Globus pallidus (tissue), 1 donor: Measurements from ENCODE around the gene YIPF4.
A peak's percentile ranks its signal among the peaks of the same experiment; 100 is the strongest.
"Not testable (repeated sequence)": the region's sequence is repeated elsewhere in the genome, so short reads cannot be mapped to it uniquely, and the experiment has no call there.

ENCODE experiments used
- DNase-seq: peaks from one replicate; pipeline ENCODE4 v3.0.0-alpha.2; 2015; ENCODE audit warnings: low spot score

The YIPF4 gene

GRCh38 chr2:32289165-32289999 is 11.7 kb downstream of the YIPF4 start:
- no peak for DNase-seq

GRCh38 chr2:32290000-32290339 is 12.3 kb downstream of the YIPF4 start:
- DNase-seq = no peak

- no peak for DNase-seq
Measured at GRCh38 chr2:32291746-32292145, 14.0 kb downstream of the YIPF4 start.

DNA sequence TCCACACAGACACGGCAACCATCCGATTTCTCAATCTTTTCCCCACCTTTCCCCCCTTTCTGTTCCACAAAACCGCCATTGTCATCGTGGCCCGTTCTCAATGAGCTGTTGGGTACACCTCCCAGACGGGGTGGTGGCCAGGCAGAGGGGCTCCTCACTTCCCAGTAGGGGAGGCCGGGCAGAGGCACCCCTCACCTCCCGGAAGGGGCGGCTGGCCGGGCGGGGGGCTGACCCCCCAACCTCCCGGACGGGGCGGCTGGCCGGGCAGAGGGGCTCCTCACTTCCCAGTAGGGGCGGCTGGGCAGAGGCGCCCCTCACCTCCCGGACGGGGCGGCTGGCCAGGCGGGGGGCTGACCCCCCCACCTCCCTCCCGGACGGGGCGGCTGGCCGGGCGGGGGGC is 15.8 kb downstream of the YIPF4 start:
- DNase-seq = not testable (repeated sequence)

- DNase-seq = not testable (repeated sequence)
Measured at GRCh38 chr2:32293966-32294562, 16.4 kb downstream of the YIPF4 start.

DNA sequence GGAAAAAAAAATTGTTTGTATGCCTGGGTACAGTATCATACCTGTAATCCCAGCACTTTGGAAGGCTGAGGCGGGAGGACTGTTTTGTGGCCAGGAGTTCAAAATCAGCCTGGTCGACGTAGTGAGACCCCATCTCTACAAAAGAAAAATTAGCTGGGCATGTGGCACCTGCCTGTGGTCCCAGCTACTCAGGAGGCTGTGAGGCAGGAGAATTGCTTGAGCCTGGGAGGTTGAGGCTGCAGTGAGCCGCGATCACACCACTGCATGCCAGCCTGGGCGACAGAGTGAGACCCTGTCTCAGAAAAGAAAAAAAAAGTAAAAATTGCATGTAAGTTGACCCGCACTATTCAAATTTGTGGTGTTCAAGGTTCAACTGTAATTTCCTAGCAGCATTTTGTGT is 32.9 kb downstream of the YIPF4 start:
- no peak for DNase-seq

GRCh38 chr2:32314886-32315285 is 37.2 kb downstream of the YIPF4 start:
- no peak for DNase-seq

DNA sequence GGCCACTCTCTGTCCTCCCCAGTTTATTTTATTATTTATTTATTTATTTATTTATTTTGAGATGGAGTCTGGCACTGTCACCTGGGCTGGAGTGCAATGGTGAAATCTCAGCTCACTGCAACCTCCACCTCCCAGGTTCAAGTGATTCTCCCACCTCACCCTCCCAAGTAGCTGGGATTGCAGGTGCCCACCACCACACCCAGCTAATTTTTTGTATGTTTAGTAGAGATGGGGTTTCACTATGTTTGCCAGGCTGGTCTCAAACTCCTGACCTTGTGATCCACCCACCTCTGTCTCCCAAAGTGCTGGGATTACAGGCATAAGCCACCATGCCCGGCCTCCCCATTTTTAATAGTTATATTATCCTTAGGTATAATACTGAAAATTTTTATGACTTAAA is 51.0 kb downstream of the YIPF4 start:
- not testable (repeated sequence) for DNase-seq

GRCh38 chr2:32329180-32329980 is 51.7 kb downstream of the YIPF4 start:
- not testable (repeated sequence) for DNase-seq

DNA sequence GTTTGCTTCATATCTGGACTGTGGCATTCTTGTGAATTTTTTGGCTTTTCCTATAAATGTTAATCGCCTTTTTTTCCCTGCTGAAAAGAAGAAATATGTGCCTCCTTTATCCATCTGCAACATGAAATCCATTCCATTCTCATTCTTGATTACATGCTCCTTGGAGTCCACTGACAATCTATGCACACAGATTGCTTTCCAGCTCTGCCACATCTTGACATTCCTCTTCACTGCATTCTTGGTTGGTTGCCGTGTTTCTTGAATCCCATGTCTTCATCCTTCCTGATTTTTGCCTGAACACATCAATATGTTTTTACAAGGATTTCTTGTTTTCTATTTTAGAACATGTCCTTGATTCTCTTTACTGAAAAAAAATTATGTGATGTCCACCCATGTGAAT is 52.4 kb downstream of the YIPF4 start:
- DNase-seq = no peak

DNA sequence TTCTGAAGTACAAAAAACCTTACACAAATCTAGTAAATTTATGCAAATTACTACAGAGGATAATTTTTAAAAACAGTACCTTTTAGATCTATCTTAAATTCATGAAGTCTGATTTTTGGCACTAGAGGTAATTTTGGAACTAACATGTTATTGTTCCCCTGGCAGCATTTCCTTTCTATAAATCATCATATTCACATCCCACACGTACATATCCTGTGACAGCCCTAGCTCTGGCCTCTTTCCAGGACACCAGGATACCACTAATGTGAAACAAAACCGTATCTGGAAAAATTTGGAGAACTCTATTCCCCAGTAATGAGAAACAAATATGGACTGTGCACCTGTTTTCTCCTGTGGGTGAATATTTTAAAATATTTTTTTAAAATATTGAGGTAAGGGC is 65.1 kb downstream of the YIPF4 start:
- no peak for DNase-seq

DNA sequence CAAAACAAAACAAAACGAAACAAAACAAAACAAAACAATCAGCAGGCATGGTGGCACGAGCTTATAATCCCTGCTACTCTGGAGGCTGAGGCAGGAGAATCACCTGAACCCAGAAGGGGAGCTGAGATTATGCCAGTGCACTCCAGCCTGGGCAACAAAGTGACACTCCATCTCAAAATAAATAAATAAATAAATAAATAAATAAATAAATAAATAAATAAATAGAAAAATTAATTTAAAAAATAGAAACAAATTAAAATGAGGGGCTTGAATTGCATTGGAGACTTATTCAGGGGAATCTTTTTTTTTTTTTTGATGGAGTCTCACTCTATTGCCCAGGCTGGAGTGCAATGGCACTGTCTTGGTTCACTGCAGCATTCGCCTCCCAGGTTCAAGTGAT is 73.1 kb downstream of the YIPF4 start:
- not testable (repeated sequence) for DNase-seq

GRCh38 chr2:32355976-32356680 is 78.4 kb downstream of the YIPF4 start:
- DNase-seq = no peak

DNA sequence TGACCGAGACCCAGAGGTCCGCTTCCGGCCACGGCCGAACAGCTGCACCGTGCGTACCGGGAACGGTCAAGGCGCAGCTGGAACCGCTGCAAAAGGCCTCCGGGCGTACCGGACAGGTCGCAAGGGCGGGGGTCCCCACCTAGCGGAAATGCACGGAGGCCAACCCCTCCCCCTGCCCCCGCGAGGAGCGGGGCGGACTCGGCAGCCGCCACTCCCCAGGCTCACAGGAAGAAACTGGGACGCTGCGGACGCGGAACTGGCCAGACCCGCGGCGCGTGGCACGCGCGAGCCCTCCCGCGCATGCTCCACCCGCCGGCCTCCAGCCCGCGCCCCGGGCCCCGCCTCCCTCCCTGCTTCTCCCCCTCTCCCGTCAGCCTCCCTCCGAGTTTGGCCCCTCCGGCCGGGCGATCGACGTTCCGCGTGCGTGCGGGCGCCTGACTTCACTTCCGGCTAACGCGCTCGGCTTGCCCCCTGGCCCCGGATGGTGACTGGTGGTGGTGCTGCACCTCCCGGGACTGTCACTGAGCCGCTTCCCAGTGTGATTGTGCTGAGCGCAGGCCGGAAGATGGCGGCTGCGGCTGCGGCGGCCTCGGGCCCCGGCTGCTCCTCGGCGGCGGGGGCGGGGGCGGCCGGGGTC is 79.1 kb downstream of the YIPF4 start, which contains the start of gene BIRC6:
BIRC6 (plus strand) TSS at position 343 of the 637 bp plus-strand sequence; CDS start at position 482, 139 bp downstream.
- peak; percentile 98 for DNase-seq

GRCh38 chr2:32357318-32358110 is 79.8 kb downstream of the YIPF4 start:
- peak; percentile 28 for DNase-seq

DNA sequence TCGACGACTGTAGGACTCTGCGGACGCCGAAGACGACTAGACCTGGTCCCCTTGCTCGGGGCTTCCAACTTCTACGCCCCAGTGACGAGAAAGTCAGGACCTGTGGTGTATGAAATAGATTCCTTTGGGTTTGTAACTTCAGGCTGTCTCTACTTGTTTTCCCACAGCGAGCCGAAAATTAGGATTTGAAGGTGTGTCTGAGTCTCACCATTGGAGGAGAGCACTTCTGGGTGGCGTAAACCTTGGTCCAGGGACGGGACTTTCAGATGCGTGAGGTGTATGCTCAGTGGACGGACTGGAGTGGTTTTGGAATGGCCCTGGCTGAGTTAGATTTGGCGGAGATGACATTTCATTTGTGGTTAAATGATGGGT is 80.4 kb downstream of the YIPF4 start:
- peak; percentile 5 for DNase-seq

DNA sequence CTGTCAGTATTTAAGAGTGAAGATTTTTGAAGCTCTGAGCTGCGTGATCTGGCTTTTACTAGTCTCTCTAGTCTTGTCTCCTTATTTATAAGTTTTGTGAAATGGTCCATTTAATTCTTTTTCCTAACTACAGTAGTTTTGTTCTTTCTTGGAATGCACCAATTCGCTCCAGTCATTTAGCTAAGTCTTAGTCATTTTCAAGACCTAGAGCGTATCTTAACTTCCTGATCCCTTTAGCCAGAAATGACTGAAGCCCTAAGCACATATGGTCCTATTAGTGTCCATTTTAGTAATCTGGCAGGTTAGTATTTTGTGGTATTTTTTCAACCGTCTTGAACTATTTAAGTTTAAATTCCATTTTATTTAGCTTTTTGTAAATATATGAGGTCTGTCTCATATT is 82.7 kb downstream of the YIPF4 start:
- no peak for DNase-seq

DNA sequence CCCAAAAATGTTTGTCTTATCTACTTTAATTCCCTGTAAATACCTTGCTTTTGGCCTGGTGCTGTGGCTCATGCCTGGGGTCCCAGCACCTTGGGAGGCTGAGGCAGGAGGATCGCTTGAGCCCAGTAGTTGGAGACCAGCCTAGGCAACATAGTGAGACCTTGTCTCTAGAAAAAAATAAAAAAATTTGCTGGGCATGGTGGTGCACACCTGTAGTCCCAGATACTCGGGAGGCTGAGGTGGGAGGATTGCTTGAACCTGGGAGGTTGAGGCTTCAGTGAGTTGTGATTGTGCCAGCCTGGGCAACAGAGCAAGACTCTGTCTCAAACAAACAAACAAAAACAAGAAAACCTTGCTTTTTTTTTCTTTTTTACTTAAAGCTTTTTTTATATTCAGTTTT is 85.3 kb downstream of the YIPF4 start:
- DNase-seq = not testable (repeated sequence)

DNA sequence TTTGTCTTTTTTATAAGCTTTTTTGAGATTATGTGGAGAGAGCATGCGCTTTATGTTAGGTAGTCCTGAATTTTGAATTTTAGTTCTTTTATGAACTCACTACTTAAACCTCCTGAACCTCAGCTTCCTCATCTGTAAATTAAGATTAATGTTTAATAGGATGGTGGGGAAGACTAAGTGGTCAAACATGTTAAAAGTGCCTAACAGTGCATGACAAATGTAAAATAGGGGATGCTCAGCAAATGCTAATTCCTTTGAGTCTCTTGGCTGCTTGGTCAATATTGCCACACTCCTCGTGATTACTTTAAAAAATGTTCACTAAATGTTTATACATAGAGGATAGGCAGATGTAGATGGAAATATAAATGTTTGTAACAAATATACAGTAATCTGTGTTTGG is 85.9 kb downstream of the YIPF4 start:
- no peak for DNase-seq

DNA sequence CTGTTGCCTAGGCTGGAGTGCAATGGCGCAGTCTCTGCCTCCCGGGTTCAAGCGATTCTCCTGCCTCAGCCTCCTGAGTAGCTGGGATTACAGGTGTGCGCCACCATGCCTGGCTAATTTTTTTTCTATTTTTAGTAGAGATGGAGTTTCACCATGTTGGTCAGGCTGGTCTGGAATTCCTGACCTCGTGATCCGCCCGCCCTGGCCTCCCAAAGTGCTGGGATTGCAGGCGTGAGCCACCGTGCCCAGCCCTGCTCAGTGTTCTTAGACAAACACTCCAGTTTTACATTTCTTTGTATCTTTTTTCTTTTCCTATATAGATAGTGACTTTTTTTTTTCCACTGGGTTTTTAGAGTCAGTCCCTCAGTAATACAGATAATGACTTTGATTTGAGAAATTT is 86.6 kb downstream of the YIPF4 start:
- DNase-seq = not testable (repeated sequence)

GRCh38 chr2:32365679-32366078 is 88.0 kb downstream of the YIPF4 start:
- DNase-seq = not testable (repeated sequence)
